SK-N-MC (cell line): Measurements from ENCODE around the gene ARL3.

Experiments
- DNase-seq: peaks from one replicate; pipeline ENCODE4 v3.0.0-alpha.2; 2011; ENCODE audit warnings: low read depth, low spot score
- H3K27ac ChIP-seq: fragments of 200-600 bp; sonication (generic); 2 replicates; pipeline ENCODE4 v1.5.1; 2016; ENCODE audit warnings: mixed run types
- H3K36me3 ChIP-seq: fragments of 200-600 bp; sonication (generic); 2 replicates; pipeline ENCODE4 v1.6.1; 2017; ENCODE audit warnings: antibody characterized with exemption, low read length, mixed read lengths; ENCODE audit not compliant: insufficient read depth
- H3K4me3 ChIP-seq: fragments of 200-600 bp; sonication (generic); 2 replicates; pipeline ENCODE4 v1.5.1; 2016
- H3K9ac ChIP-seq: fragments of 200-600 bp; sonication (generic); 2 replicates; pipeline ENCODE4 v1.8.0; 2017; ENCODE audit warnings: mixed run types, mixed read lengths; ENCODE audit not compliant: insufficient read length
- H3K9me3 ChIP-seq: fragments of 200-600 bp; sonication (generic); 2 replicates; pipeline ENCODE4 v1.6.1; 2017; ENCODE audit warnings: low read depth, mild to moderate bottlenecking, antibody characterized with exemption, low read length, moderate library complexity, mixed read lengths
- EZH2 ChIP-seq: fragments of 200-600 bp; sonication (generic); IDR thresholded peaks from one replicate; pipeline ENCODE4 v1.6.1; 2017; ENCODE audit warnings: antibody characterized with exemption
- FOXP2 ChIP-seq: optimal IDR thresholded peaks from 2 replicates; pipeline ENCODE3; 2011; ENCODE audit warnings: mild to moderate bottlenecking, moderate library complexity; ENCODE audit not compliant: insufficient read depth; ENCODE audit errors: extremely low read length, control extremely low read depth
- POLR2AphosphoS5 ChIP-seq: IDR thresholded peaks from 2 replicates; pipeline ENCODE4 v1.6.1; 2012; ENCODE audit warnings: mild to moderate bottlenecking, low read depth, low read length, borderline replicate concordance

ARL3 gene

GRCh38 chr10:102645388-102645740 is 68.8 kb downstream of the ARL3 start:
- H3K9ac ChIP-seq: peak overlapping the region; percentile 69
- H3K36me3 ChIP-seq: no peaks in the 10 kb centered on the region
- H3K9me3 ChIP-seq: no peaks in the 10 kb centered on the region
- TF ChIP-seq POLR2AphosphoS5: no peak
- no peak for TF ChIP-seq EZH2
- no peak for TF ChIP-seq FOXP2
- peak overlapping the region; percentile 31; the same call in 1 of the 2 replicates for H3K27ac ChIP-seq
- peak overlapping the region; percentile 83 for H3K4me3 ChIP-seq
- DNase-seq: no peak

DNA sequence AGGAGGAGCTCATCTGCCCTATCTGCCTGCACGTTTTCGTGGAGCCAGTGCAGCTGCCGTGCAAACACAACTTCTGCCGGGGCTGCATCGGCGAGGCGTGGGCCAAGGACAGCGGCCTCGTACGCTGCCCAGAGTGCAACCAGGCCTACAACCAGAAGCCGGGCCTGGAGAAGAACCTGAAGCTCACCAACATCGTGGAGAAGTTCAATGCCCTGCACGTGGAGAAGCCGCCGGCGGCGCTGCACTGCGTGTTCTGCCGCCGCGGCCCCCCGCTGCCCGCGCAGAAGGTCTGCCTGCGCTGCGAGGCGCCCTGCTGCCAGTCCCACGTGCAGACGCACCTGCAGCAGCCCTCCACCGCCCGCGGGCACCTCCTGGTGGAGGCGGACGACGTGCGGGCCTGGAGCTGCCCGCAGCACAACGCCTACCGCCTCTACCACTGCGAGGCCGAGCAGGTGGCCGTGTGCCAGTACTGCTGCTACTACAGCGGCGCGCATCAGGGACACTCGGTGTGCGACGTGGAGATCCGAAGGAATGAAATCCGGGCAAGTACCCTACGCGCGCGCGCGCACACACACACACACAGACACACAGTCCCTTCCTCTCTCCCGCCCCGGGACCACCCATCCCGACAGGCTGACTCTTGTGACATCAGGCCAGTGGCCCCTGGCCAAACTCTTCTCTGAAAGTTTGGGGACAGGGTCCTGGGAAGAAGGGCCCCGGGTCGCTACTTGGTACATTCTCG is 69.4 kb downstream of the ARL3 start:
- H3K9ac ChIP-seq: peak overlapping the region; percentile 69
- H3K36me3 ChIP-seq: no peaks in the 10 kb centered on the region
- no peaks in the 10 kb centered on the region for H3K9me3 ChIP-seq
- H3K4me3 ChIP-seq: peak overlapping the region; percentile 83
- DNase-seq: no peak
- TF ChIP-seq EZH2 (no peak), FOXP2 (no peak), POLR2AphosphoS5 (no peak)
- H3K27ac ChIP-seq: no peak overlapping the region

- Histone ChIP-seq H3K9me3 (no peaks in the 10 kb centered on the region), H3K9ac (peak within 1 kb of the TSS; percentile 69), H3K4me3 (peak within 1 kb of the TSS; percentile 83), H3K27ac (no peak within 1 kb of the TSS), H3K36me3 (no peaks in the 10 kb centered on the region)
- DNase-seq: no peak
- TF ChIP-seq POLR2AphosphoS5 (no peak), FOXP2 (no peak), EZH2 (no peak)
Observed at GRCh38 chr10:102644066-102644645, 70.0 kb downstream of the ARL3 start, which contains the start of gene TRIM8. Gene TRIM8, plus strand, starts transcription at chr10:102644479. Its CDS starts 139 bp downstream, at chr10:102644618.

GRCh38 chr10:102643336-102644065 is 70.7 kb downstream of the ARL3 start:
- peak overlapping the region; percentile 83 for H3K4me3 ChIP-seq
- H3K9ac ChIP-seq: no peak overlapping the region
- TF ChIP-seq EZH2 (no peak), FOXP2 (no peak), POLR2AphosphoS5 (no peak)
- no peak overlapping the region for H3K27ac ChIP-seq
- no peak for DNase-seq
- no peaks in the 10 kb centered on the region for H3K36me3 ChIP-seq
- no peaks in the 10 kb centered on the region for H3K9me3 ChIP-seq

GRCh38 chr10:102642736-102643335 is 71.4 kb downstream of the ARL3 start:
- H3K9ac ChIP-seq: peak overlapping the region; percentile 15
- no peak overlapping the region for H3K27ac ChIP-seq
- no peak for DNase-seq
- TF ChIP-seq POLR2AphosphoS5: no peak
- TF ChIP-seq EZH2: no peak
- TF ChIP-seq FOXP2: no peak
- H3K9me3 ChIP-seq: no peaks in the 10 kb centered on the region
- H3K4me3 ChIP-seq: peak overlapping the region; percentile 83
- H3K36me3 ChIP-seq: no peaks in the 10 kb centered on the region

GRCh38 chr10:102641880-102642735 is 72.1 kb downstream of the ARL3 start:
- no peaks in the 10 kb centered on the region for H3K9me3 ChIP-seq
- peak overlapping the region; percentile 15 for H3K9ac ChIP-seq
- no peaks in the 10 kb centered on the region for H3K36me3 ChIP-seq
- DNase-seq: peak; percentile 64
- peak overlapping the region; percentile 10; the same call in 1 of the 2 replicates for H3K27ac ChIP-seq
- TF ChIP-seq POLR2AphosphoS5 (peak; percentile 52; the same call in 1 of the 2 replicates), FOXP2 (no peak)
- H3K4me3 ChIP-seq: peak overlapping the region; percentile 83

- no peak for DNase-seq
- no peaks in the 10 kb centered on the region for H3K9me3 ChIP-seq
- TF ChIP-seq FOXP2 (no peak), EZH2 (no peak), POLR2AphosphoS5 (no peak)
- H3K9ac ChIP-seq: no peak overlapping the region
- no peaks in the 10 kb centered on the region for H3K36me3 ChIP-seq
- H3K4me3 ChIP-seq: peak overlapping the region; percentile 83
- H3K27ac ChIP-seq: peak overlapping the region; percentile 10; the same call in 1 of the 2 replicates
Observed at GRCh38 chr10:102641402-102641801, 72.8 kb downstream of the ARL3 start.
